ENCODE results near the gene PCBP3.

- TF ChIP-seq CTCF (IDR thresholded peaks at IDR 0.05; ENCODE audit: insufficient read depth, low read length, poor library complexity, severe bottlenecking) = no peak
- no peak for TF ChIP-seq EZH2phosphoT487 (conservative IDR thresholded peaks at IDR 0.05; ENCODE audit: low read length)
Observed at GRCh38 chr21:45680215-45680614, 36.7 kb downstream of the PCBP3 start.

Measured in SU-DHL-6 (cell line).